IPS-NIHi7 (cell line): ENCODE results near the gene ITIH1.
A peak's percentile ranks its signal among the peaks of the same experiment; 100 is the strongest.
"Not testable (repeated sequence)": the region's sequence is repeated elsewhere in the genome, so short reads cannot be mapped to it uniquely, and the experiment has no call there.

ENCODE experiments used
- DNase-seq: peaks from one replicate; pipeline ENCODE4 v3.0.0; 2012; ENCODE audit warnings: mixed read lengths; ENCODE audit errors: extremely low spot score

The ITIH1 gene

GRCh38 chr3:52774901-52775864, 2.2 kb upstream of the ITIH1 start:
- no peak for DNase-seq

- DNase-seq = no peak
These were observed 1.5 kb upstream of the ITIH1 start for GRCh38 chr3:52775877-52776276.

- DNase-seq = not testable (repeated sequence)
These were observed 913 bp upstream of the ITIH1 start for GRCh38 chr3:52776486-52776885.

- DNase-seq = peak; percentile 8
These were observed 783 bp downstream of the ITIH1 start for GRCh38 chr3:52777959-52778805.

GRCh38 chr3:52779011-52779836, 1.8 kb downstream of the ITIH1 start:
- DNase-seq = no peak

GRCh38 chr3:52779837-52780585, 2.6 kb downstream of the ITIH1 start:
- DNase-seq = no peak

- no peak for DNase-seq
These were observed 4.3 kb downstream of the ITIH1 start for GRCh38 chr3:52781741-52782140.

GRCh38 chr3:52782412-52783210, 5.2 kb downstream of the ITIH1 start:
- DNase-seq = no peak

- DNase-seq = no peak
These were observed 5.8 kb downstream of the ITIH1 start for GRCh38 chr3:52783211-52783555.

GRCh38 chr3:52784021-52784621, 6.7 kb downstream of the ITIH1 start:
- no peak for DNase-seq

GRCh38 chr3:52784931-52785590, 7.7 kb downstream of the ITIH1 start:
- DNase-seq = no peak

- DNase-seq = no peak
These were observed 9.2 kb downstream of the ITIH1 start for GRCh38 chr3:52786330-52787215.

GRCh38 chr3:52787246-52787645, 9.8 kb downstream of the ITIH1 start:
- no peak for DNase-seq

GRCh38 chr3:52787672-52788625, 10.6 kb downstream of the ITIH1 start:
- DNase-seq = no peak

GRCh38 chr3:52788890-52789745, 11.7 kb downstream of the ITIH1 start:
- DNase-seq = no peak

GRCh38 chr3:52789746-52790040, 12.3 kb downstream of the ITIH1 start:
- no peak for DNase-seq
